HCT116 (cell line): Measurements from ENCODE around the gene COBLL1.

Experiments
- ATF3 ChIP-seq: IDR thresholded peaks from 2 replicates; pipeline ENCODE4 v1.6.1; 2012
- CTCF ChIP-seq, 3 experiments: fragments of 200-600 bp in 1 of 3; sonication (generic) in 1 of 3; IDR thresholded peaks in 2 of 3; conservative IDR thresholded peaks in 1 of 3; 2 replicates each; pipeline ENCODE4 v1.5.1; 2012 to 2017; ENCODE audit warnings: low read depth in 2 of 3, low read length in 2 of 3, antibody characterized with exemption in 1 of 3, borderline replicate concordance in 1 of 3, control low read depth in 1 of 3, mild to moderate bottlenecking in 1 of 3, mixed read lengths in 1 of 3, mixed run types in 1 of 3, moderate library complexity in 1 of 3; ENCODE audit not compliant: insufficient read depth in 1 of 3
- EZH2 ChIP-seq: fragments of 200-600 bp; sonication (generic); IDR thresholded peaks from 2 replicates; pipeline ENCODE4 v1.6.1; 2017; ENCODE audit warnings: antibody characterized with exemption, mixed run types
- MAX ChIP-seq: IDR thresholded peaks from 2 replicates; pipeline ENCODE4 v1.6.1; 2012
- POLR2AphosphoS5 ChIP-seq: IDR thresholded peaks from 2 replicates; pipeline ENCODE4 v1.6.1; 2011; ENCODE audit warnings: mild to moderate bottlenecking, low read depth, low read length, moderate library complexity
- RAD21 ChIP-seq: IDR thresholded peaks from 2 replicates; pipeline ENCODE4 v1.6.1; 2012; ENCODE audit warnings: low read depth, mild to moderate bottlenecking
- SIN3A ChIP-seq: IDR thresholded peaks from 2 replicates; pipeline ENCODE4 v1.6.1; 2012; ENCODE audit warnings: low read depth
- SP1 ChIP-seq: IDR thresholded peaks from 2 replicates; pipeline ENCODE4 v1.6.1; 2012; ENCODE audit warnings: low read depth
- ZBTB33 ChIP-seq: IDR thresholded peaks from 2 replicates; pipeline ENCODE4 v1.6.1; 2011; ENCODE audit warnings: mild to moderate bottlenecking, low read length, moderate library complexity; ENCODE audit not compliant: insufficient replicate concordance; ENCODE audit errors: extremely low read depth
- ZNF274 ChIP-seq: fragments of 200-500 bp; sonication (Bioruptor generic); IDR thresholded peaks from 2 replicates; pipeline ENCODE4 v1.6.1; 2014; ENCODE audit warnings: mild to moderate bottlenecking, low read depth, low read length, inconsistent platforms

GRCh38 chr2:164690361-164690760, 151.3 kb downstream of the COBLL1 start:
- TF ChIP-seq ZBTB33 (no peak), ATF3 (no peak), CTCF (IDR thresholded peaks at IDR 0.05 in 2 of 3, conservative IDR thresholded peaks at IDR 0.05 in 1 of 3; ENCODE audit: borderline replicate concordance in 1 of 3, insufficient read depth in 1 of 3, low read depth in 2 of 3, low read length in 2 of 3) (no peak), SIN3A (no peak), RAD21 (no peak), SP1 (no peak), EZH2 (no peak), ZNF274 (no peak), POLR2AphosphoS5 (no peak), MAX (no peak)
